ENCODE measurements around the gene LAMC1. TPM values are rescaled to one million over a fixed set of nuclear protein-coding genes. Genes with fewer than 3 reads are reported as not detected.

Gene LAMC1
- total RNA-seq, 4 donors from 2014 or later = 76.9 to 159 (median 81.0) TPM

DNA sequence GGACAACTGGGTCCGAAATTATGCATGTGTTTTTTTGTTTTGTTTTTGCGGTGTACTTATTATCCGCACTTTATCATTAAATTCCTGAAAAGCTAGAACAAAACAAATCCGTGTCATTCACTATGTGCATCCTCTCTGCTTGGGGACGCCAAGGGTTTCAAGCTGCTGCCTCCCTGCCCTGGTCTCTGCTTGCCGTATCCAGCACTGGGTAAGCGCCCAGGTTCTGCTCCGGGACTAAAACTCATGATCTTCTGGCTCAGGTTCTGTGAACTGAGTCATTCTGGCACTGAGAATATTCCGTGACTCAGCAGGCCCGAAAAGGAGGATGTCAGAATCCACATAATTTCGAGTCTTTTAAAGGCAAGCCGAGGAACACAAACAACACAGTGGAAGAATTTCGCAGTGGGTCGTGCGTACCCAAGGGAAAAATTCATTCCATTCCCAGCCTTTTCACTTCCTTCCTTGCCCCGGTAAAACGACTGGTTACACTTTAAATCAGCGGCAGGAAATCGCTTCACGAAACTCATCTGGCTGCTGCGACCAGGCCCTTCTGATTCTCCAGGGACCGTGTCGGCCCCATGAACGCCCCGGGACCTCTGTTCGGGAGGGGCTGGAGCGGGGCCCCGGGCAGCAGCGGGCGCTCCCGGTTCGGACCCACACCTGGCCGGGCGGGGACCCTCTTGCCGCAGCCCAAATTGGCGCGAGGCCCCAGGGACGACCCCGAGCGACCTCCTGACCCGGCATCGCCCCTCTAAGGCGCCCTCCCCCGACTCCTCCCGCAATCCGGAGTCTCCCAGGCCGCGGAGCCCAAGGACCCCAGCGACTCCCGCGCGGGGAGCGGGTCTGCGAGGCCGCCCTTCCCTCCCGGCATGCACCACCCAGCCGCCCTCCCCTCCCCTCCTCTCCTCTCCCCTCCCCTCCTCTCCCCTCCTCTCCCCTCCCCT lies 746 bp upstream of the LAMC1 start:
- DNase-seq (ENCODE audit: low spot score in 2 of 2) = peak; percentile 94 to 97
- TF ChIP-seq CTCF (IDR thresholded peaks at IDR 0.05) = no peak
- TF ChIP-seq POLR2A (IDR thresholded peaks at IDR 0.05) = no peak
- peak overlapping the region; percentile 50 for H3K4me3 ChIP-seq (ENCODE audit: low read depth, poor library complexity, severe bottlenecking)
- intact Hi-C loops (cut with DNase I; ENCODE audit: low total_unique reads) = no loop called here
- 1 to 2% methylated on average over 34 to 47 of the region's 57 CpGs for WGBS, 2 donors

DNA sequence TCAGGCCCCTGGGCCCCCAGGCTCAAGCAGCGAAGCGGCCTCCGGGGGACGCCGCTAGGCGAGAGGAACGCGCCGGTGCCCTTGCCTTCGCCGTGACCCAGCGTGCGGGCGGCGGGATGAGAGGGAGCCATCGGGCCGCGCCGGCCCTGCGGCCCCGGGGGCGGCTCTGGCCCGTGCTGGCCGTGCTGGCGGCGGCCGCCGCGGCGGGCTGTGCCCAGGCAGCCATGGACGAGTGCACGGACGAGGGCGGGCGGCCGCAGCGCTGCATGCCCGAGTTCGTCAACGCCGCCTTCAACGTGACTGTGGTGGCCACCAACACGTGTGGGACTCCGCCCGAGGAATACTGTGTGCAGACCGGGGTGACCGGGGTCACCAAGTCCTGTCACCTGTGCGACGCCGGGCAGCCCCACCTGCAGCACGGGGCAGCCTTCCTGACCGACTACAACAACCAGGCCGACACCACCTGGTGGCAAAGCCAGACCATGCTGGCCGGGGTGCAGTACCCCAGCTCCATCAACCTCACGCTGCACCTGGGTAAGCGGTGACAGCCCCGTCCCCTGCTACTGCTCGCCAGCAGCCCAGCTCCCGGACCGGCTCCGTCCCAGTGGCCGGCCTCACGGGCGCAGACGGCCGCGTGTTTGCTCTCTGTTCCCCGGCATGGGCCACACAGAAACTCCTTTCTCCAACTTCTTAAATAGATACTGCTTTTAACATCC lies 539 bp downstream of the LAMC1 start:
- 0 to 1% methylated on average over 13 to 15 of the region's 68 CpGs for WGBS, 2 donors
- H3K4me3 ChIP-seq (ENCODE audit: low read depth, poor library complexity, severe bottlenecking) = peak overlapping the region; percentile 67
- DNase-seq (ENCODE audit: low spot score in 2 of 2) = peak; percentile 46 to 92
- TF ChIP-seq POLR2A (IDR thresholded peaks at IDR 0.05) = no peak
- TF ChIP-seq CTCF (IDR thresholded peaks at IDR 0.05) = no peak
- intact Hi-C loops (cut with DNase I; ENCODE audit: low total_unique reads) = no loop called here

DNA sequence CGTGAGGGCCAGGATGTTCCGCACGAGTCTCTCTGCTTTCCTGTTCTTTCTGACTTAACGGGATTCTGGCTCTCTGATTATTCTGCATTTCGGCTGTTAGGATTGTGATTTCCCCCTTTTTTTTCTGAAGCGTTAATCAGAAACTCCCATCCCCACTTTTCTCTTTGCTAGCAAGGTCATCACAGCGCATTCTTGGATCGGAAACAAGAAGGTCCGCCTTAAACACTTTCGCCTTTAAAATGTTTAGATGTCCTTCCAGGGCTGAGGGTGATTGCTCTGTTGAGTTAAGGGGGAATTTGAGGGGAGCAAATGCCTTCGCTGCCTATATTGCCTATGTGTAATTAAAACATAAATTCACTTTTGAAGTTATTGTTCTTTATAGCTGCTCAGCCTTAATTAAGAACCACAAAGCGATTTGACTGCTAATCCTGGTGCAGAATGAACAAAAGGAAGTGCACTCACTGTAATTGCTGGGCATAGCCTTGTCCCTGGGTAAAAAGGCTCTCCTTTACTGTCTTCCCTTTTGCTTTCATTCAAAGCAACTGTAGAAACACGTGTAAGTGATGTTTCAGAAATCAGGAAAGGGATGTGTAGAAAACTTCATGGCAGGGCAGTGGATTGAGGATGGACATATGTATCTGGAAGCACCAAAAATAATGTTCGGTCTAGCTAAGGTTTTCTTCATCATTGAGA lies 1.2 kb downstream of the LAMC1 start:
- peak overlapping the region; percentile 67 for H3K4me3 ChIP-seq (ENCODE audit: low read depth, poor library complexity, severe bottlenecking)

GRCh38 chr1:183025010-183025337 lies 1.8 kb downstream of the LAMC1 start:
- 5 to 10% methylated on average over 3 of the region's 3 CpGs for whole genome bisulfite sequencing, 2 donors
- H3K4me3 ChIP-seq (ENCODE audit: low read depth, poor library complexity, severe bottlenecking) = peak overlapping the region; percentile 67
- DNase-seq (ENCODE audit: low spot score in 2 of 2) = no peak
- intact Hi-C loops (cut with DNase I; ENCODE audit: low total_unique reads) = no loop called here
- TF ChIP-seq POLR2A (IDR thresholded peaks at IDR 0.05) (no peak), CTCF (IDR thresholded peaks at IDR 0.05) (no peak)

More for the DNA sequence above, 1.2 kb downstream of the LAMC1 start:
- no peak for TF ChIP-seq CTCF (IDR thresholded peaks at IDR 0.05)
- no peak for TF ChIP-seq POLR2A (IDR thresholded peaks at IDR 0.05)
- no peak for DNase-seq (ENCODE audit: low spot score in 2 of 2)
- intact Hi-C loops (cut with DNase I; ENCODE audit: low total_unique reads) = no loop called here
- 2% methylated on average over 14 of the region's 14 CpGs for WGBS, 2 donors

DNA sequence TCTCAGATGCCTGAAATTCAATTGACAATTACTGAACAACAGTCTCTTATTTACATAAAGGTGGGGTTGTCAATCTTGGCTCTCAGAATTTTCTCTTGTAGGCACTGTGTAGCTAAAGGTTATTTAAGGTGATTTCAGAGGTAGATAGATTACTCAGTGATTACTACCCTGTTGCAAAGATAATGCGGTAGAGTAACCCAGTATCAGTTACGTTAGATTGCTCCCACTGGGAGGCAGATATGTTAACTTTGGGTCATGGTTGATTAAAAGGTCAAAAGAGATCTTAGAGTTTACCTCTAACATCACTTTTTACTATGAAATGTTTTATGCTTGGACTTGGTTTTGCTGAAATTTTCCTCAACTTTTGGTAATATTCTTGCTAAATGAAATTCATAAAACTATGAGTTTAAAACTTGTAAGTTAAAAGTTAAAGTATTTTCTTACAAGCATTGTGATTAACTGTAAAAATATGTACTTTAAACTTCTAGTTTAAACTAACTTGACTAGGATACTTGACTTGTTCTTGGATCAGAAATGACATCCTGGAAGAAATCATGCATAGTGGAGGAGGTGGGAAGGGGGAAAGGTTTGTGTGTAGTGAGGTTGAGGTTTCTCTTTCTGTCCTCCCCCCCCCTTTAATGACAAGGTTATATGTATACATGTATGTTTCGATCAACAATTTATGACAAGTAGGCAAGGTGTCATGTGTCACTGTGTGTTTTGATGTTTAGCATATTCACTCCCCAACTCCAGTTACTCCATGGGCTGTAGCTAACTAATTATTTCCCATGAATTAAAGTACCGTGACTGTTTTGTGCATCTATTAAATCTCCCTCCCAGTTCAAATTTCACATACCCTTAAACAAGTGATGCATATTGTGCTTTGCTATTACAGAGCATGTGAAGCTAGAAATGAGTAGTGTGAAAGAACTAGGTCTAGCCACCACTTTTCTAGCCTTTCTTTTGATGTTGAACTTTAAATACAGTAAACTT lies 2.9 kb downstream of the LAMC1 start:
- WGBS, 2 donors = 15 to 26% methylated on average over 4 of the region's 4 CpGs
- DNase-seq (ENCODE audit: low spot score in 2 of 2) = no peak
- TF ChIP-seq CTCF (IDR thresholded peaks at IDR 0.05) (no peak), POLR2A (IDR thresholded peaks at IDR 0.05) (no peak)
- intact Hi-C loops (cut with DNase I; ENCODE audit: low total_unique reads) = no loop called here
- no peak overlapping the region for H3K4me3 ChIP-seq (ENCODE audit: low read depth, poor library complexity, severe bottlenecking)

Measured in lower leg skin (tissue), 4 donors.